Adrenal gland (tissue), 5 donors: Measurements from ENCODE around the gene TMEM63A.

Experiments used
- POLR2A ChIP-seq, 2 donors: fragments of 450-650 bp; IDR thresholded peaks; one replicate each; pipeline ENCODE4 v1.6.1; 2017; ENCODE audit warnings: antibody characterized with exemption in 2 of 2, mild to moderate bottlenecking in 2 of 2, moderate library complexity in 1 of 2
- TF ChIP-seq, protein P1 (sequence below), 6 experiments: fragments of 450-650 bp in 4 of 6; fragments of 200-600 bp in 2 of 6; sonication (generic) in 1 of 6; IDR thresholded peaks; 1 replicate in 5 of 6; 2 replicates in 1 of 6; pipeline versions ENCODE4 v1.5.1 to v1.8.0; 2016 to 2021; ENCODE audit warnings: antibody characterized with exemption in 6 of 6, mild to moderate bottlenecking in 2 of 6, moderate library complexity in 1 of 6
- donor health status: DM: no; HTN: no; CAD: no.

DNA sequence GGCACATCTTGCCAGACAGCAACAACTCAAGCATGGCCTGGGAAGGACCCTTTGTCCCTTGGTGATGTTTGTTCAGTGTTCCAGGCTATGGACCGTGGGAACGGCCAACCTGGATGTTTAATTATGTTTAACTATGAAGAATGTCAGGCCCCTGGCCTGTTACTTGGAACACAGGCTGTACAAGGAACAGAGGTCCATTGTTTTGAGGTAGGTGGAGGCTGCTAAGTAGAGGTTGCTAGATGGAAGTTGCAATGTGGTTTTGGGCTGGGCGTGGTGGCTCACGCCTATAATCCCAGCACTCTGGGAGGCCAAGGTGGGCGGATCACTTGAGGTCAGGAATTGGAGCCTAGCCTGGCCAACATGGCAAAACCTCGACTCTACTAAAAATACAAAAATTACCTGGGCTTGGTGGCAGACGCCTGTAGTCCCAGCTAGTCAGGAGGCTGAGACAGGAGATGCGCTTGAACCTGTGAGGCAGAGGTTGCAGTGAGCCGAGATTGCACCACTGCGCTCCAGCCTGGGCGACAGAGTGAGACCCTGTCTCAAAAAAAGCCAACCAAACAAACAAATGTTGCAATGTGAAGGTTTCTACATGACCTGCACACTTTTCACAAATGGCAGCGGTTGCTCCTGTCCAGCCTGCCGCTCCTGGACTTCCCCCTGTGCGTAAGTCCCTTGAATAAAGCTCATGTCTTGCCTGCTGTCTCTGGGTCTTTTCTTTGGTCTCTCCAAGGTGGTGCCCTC, 9.2 kb upstream of the TMEM63A start:
- TF ChIP-seq, protein P1, sequence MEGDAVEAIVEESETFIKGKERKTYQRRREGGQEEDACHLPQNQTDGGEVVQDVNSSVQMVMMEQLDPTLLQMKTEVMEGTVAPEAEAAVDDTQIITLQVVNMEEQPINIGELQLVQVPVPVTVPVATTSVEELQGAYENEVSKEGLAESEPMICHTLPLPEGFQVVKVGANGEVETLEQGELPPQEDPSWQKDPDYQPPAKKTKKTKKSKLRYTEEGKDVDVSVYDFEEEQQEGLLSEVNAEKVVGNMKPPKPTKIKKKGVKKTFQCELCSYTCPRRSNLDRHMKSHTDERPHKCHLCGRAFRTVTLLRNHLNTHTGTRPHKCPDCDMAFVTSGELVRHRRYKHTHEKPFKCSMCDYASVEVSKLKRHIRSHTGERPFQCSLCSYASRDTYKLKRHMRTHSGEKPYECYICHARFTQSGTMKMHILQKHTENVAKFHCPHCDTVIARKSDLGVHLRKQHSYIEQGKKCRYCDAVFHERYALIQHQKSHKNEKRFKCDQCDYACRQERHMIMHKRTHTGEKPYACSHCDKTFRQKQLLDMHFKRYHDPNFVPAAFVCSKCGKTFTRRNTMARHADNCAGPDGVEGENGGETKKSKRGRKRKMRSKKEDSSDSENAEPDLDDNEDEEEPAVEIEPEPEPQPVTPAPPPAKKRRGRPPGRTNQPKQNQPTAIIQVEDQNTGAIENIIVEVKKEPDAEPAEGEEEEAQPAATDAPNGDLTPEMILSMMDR (IDR thresholded peaks at IDR 0.05), result no peak
- no peak for TF ChIP-seq POLR2A (IDR thresholded peaks at IDR 0.05)
